HG02885 (cell line): ENCODE results near the gene DMRTA1.
"Not testable (repeated sequence)": the region's sequence is repeated elsewhere in the genome, so short reads cannot be mapped to it uniquely, and the experiment has no call there.

Experiments used
- ATAC-seq: cut with Tn5 transposase; IDR thresholded peaks from one replicate; pipeline ENCODE4 v1.9.1; 2021; ENCODE audit warnings: mild to moderate bottlenecking; ENCODE audit not compliant: unreplicated experiment, poor library complexity

The DMRTA1 gene

GRCh38 chr9:22455181-22455580 is 8.6 kb downstream of the DMRTA1 start:
- no peak for ATAC-seq

GRCh38 chr9:22457448-22457847 is 10.8 kb downstream of the DMRTA1 start:
- no peak for ATAC-seq

- no peak for ATAC-seq
Measured at GRCh38 chr9:22463205-22463604, 16.6 kb downstream of the DMRTA1 start.

GRCh38 chr9:22469928-22470544 is 23.4 kb downstream of the DMRTA1 start:
- ATAC-seq, result peak; percentile 87

GRCh38 chr9:22481566-22481965 is 34.9 kb downstream of the DMRTA1 start:
- ATAC-seq, result no peak

GRCh38 chr9:22483528-22484070 is 37.0 kb downstream of the DMRTA1 start:
- ATAC-seq, result no peak

- not testable (repeated sequence) for ATAC-seq
Measured at GRCh38 chr9:22496197-22496596, 49.6 kb downstream of the DMRTA1 start.
